ENCODE results near the gene DSN1.
"Not testable (repeated sequence)": the region's sequence is repeated elsewhere in the genome, so short reads cannot be mapped to it uniquely, and the experiment has no call there.

The DSN1 gene

GRCh38 chr20:36804425-36804824 lies 30.9 kb upstream of the DSN1 start:
- H3K27me3 Mint-ChIP-seq, result no peaks in the 10 kb centered on the region

GRCh38 chr20:36802326-36803222 lies 29.0 kb upstream of the DSN1 start:
- H3K36me3 Mint-ChIP-seq, result peaks cover 2% of the 10 kb centered on the region
- H3K4me1 Mint-ChIP-seq (ENCODE audit: low read depth), result no peaks in the 10 kb centered on the region
- no peaks in the 10 kb centered on the region for H3K27me3 Mint-ChIP-seq
- H3K4me3 Mint-ChIP-seq, result no peak overlapping the region
- no peaks in the 10 kb centered on the region for H3K9me3 Mint-ChIP-seq (ENCODE audit: low read depth)
- no peak overlapping the region for H3K27ac Mint-ChIP-seq

More at GRCh38 chr20:36804425-36804824, 30.9 kb upstream of the DSN1 start:
- Mint-ChIP-seq H3K36me3 (peaks cover 2% of the 10 kb centered on the region), H3K4me1 (ENCODE audit: low read depth) (peaks cover 2% of the 10 kb centered on the region), H3K27ac (no peak overlapping the region), H3K4me3 (no peak overlapping the region), H3K9me3 (ENCODE audit: low read depth) (no peaks in the 10 kb centered on the region)

- H3K36me3 Mint-ChIP-seq, result peaks cover 2% of the 10 kb centered on the region
- H3K4me1 Mint-ChIP-seq (ENCODE audit: low read depth), result no peaks in the 10 kb centered on the region
- H3K27ac Mint-ChIP-seq, result no peak overlapping the region
- no peak overlapping the region for H3K4me3 Mint-ChIP-seq
- H3K27me3 Mint-ChIP-seq, result no peaks in the 10 kb centered on the region
- no peaks in the 10 kb centered on the region for H3K9me3 Mint-ChIP-seq (ENCODE audit: low read depth)
These were observed 26.8 kb upstream of the DSN1 start for GRCh38 chr20:36800410-36800809.

- not testable (repeated sequence) for H3K9me3 Mint-ChIP-seq (ENCODE audit: low read depth); H3K4me3 Mint-ChIP-seq; H3K27ac Mint-ChIP-seq; H3K27me3 Mint-ChIP-seq; H3K36me3 Mint-ChIP-seq; H3K4me1 Mint-ChIP-seq (ENCODE audit: low read depth)
These were observed 25.8 kb upstream of the DSN1 start for GRCh38 chr20:36799313-36799712.

- H3K27ac Mint-ChIP-seq, result no peak overlapping the region
- H3K4me3 Mint-ChIP-seq, result no peak overlapping the region
- H3K36me3 Mint-ChIP-seq, result no peaks in the 10 kb centered on the region
- H3K27me3 Mint-ChIP-seq, result no peaks in the 10 kb centered on the region
- H3K4me1 Mint-ChIP-seq (ENCODE audit: low read depth), result no peaks in the 10 kb centered on the region
- H3K9me3 Mint-ChIP-seq (ENCODE audit: low read depth), result no peaks in the 10 kb centered on the region
These were observed 23.3 kb upstream of the DSN1 start for GRCh38 chr20:36796875-36797274.

- Mint-ChIP-seq H3K9me3 (ENCODE audit: low read depth) (no peaks in the 10 kb centered on the region), H3K36me3 (no peaks in the 10 kb centered on the region), H3K4me1 (ENCODE audit: low read depth) (no peaks in the 10 kb centered on the region), H3K27ac (no peak overlapping the region), H3K27me3 (no peaks in the 10 kb centered on the region), H3K4me3 (no peak overlapping the region)
These were observed 22.6 kb upstream of the DSN1 start for GRCh38 chr20:36796117-36796516.

- H3K27me3 Mint-ChIP-seq, result no peaks in the 10 kb centered on the region
- no peaks in the 10 kb centered on the region for H3K4me1 Mint-ChIP-seq (ENCODE audit: low read depth)
- H3K9me3 Mint-ChIP-seq (ENCODE audit: low read depth), result no peaks in the 10 kb centered on the region
- H3K4me3 Mint-ChIP-seq, result no peak overlapping the region
- H3K27ac Mint-ChIP-seq, result no peak overlapping the region
- no peaks in the 10 kb centered on the region for H3K36me3 Mint-ChIP-seq
These were observed 22.1 kb upstream of the DSN1 start for GRCh38 chr20:36795691-36796090.

GRCh38 chr20:36794116-36794474 lies 20.5 kb upstream of the DSN1 start:
- Mint-ChIP-seq H3K27ac (no peak overlapping the region), H3K27me3 (no peaks in the 10 kb centered on the region), H3K4me3 (no peak overlapping the region), H3K4me1 (ENCODE audit: low read depth) (no peaks in the 10 kb centered on the region), H3K36me3 (no peaks in the 10 kb centered on the region), H3K9me3 (ENCODE audit: low read depth) (no peaks in the 10 kb centered on the region)

GRCh38 chr20:36793294-36794115 lies 19.9 kb upstream of the DSN1 start:
- H3K4me1 Mint-ChIP-seq (ENCODE audit: low read depth), result no peaks in the 10 kb centered on the region
- H3K27me3 Mint-ChIP-seq, result no peaks in the 10 kb centered on the region
- H3K4me3 Mint-ChIP-seq, result no peak overlapping the region
- no peaks in the 10 kb centered on the region for H3K9me3 Mint-ChIP-seq (ENCODE audit: low read depth)
- H3K36me3 Mint-ChIP-seq, result no peaks in the 10 kb centered on the region
- H3K27ac Mint-ChIP-seq, result no peak overlapping the region

- Mint-ChIP-seq H3K9me3 (ENCODE audit: low read depth) (no peaks in the 10 kb centered on the region), H3K4me1 (ENCODE audit: low read depth) (no peaks in the 10 kb centered on the region), H3K27ac (no peak overlapping the region), H3K4me3 (no peak overlapping the region), H3K27me3 (no peaks in the 10 kb centered on the region), H3K36me3 (no peaks in the 10 kb centered on the region)
These were observed 18.9 kb upstream of the DSN1 start for GRCh38 chr20:36792422-36792821.

GRCh38 chr20:36791862-36792261 lies 18.3 kb upstream of the DSN1 start:
- Mint-ChIP-seq H3K9me3 (ENCODE audit: low read depth) (no peaks in the 10 kb centered on the region), H3K27ac (no peak overlapping the region), H3K4me3 (no peak overlapping the region), H3K27me3 (no peaks in the 10 kb centered on the region), H3K36me3 (no peaks in the 10 kb centered on the region), H3K4me1 (ENCODE audit: low read depth) (no peaks in the 10 kb centered on the region)

- no peak overlapping the region for H3K4me3 Mint-ChIP-seq
- no peak overlapping the region for H3K27ac Mint-ChIP-seq
- no peaks in the 10 kb centered on the region for H3K36me3 Mint-ChIP-seq
- no peaks in the 10 kb centered on the region for H3K4me1 Mint-ChIP-seq (ENCODE audit: low read depth)
- H3K9me3 Mint-ChIP-seq (ENCODE audit: low read depth), result no peaks in the 10 kb centered on the region
- no peaks in the 10 kb centered on the region for H3K27me3 Mint-ChIP-seq
These were observed 13.1 kb upstream of the DSN1 start for GRCh38 chr20:36786663-36787062.

GRCh38 chr20:36786246-36786645 lies 12.7 kb upstream of the DSN1 start:
- H3K4me1 Mint-ChIP-seq (ENCODE audit: low read depth), result no peaks in the 10 kb centered on the region
- H3K36me3 Mint-ChIP-seq, result no peaks in the 10 kb centered on the region

GRCh38 chr20:36785308-36785707 lies 11.7 kb upstream of the DSN1 start:
- Mint-ChIP-seq H3K36me3 (no peaks in the 10 kb centered on the region), H3K27me3 (no peaks in the 10 kb centered on the region), H3K4me1 (ENCODE audit: low read depth) (no peaks in the 10 kb centered on the region), H3K9me3 (ENCODE audit: low read depth) (no peaks in the 10 kb centered on the region), H3K27ac (no peak overlapping the region), H3K4me3 (no peak overlapping the region)

More at GRCh38 chr20:36786246-36786645, 12.7 kb upstream of the DSN1 start:
- Mint-ChIP-seq H3K27ac (no peak overlapping the region), H3K4me3 (no peak overlapping the region), H3K27me3 (no peaks in the 10 kb centered on the region), H3K9me3 (ENCODE audit: low read depth) (no peaks in the 10 kb centered on the region)

GRCh38 chr20:36784900-36785299 lies 11.3 kb upstream of the DSN1 start:
- no peaks in the 10 kb centered on the region for H3K36me3 Mint-ChIP-seq
- no peaks in the 10 kb centered on the region for H3K27me3 Mint-ChIP-seq
- H3K27ac Mint-ChIP-seq, result no peak overlapping the region
- H3K9me3 Mint-ChIP-seq (ENCODE audit: low read depth), result no peaks in the 10 kb centered on the region
- no peaks in the 10 kb centered on the region for H3K4me1 Mint-ChIP-seq (ENCODE audit: low read depth)
- H3K4me3 Mint-ChIP-seq, result no peak overlapping the region
